Aorta (tissue), 5 donors: Measurements from ENCODE around the gene KANSL1L. TPM values are rescaled to one million over a fixed set of nuclear protein-coding genes. Genes with fewer than 3 reads are reported as not detected.
"Not testable (repeated sequence)": the region's sequence is repeated elsewhere in the genome, so short reads cannot be mapped to it uniquely, and the experiment has no call there.

Experiments used
- ATAC-seq: fragments of 200-7000 bp; cut with Tn5 transposase; one replicate; pipeline ENCODE4 v1.9.1; 2022; ENCODE audit warnings: moderate library complexity; ENCODE audit not compliant: low FRiP score
- DNase-seq, 2 donors: peaks; one replicate each; pipeline ENCODE4 v3.0.0-alpha.2; 2020
- H3K27ac ChIP-seq, 2 donors: one replicate each; pipeline ENCODE4 v1.5.1; 2013; ENCODE audit warnings: low read length in 2 of 2, mild to moderate bottlenecking in 2 of 2, moderate library complexity in 2 of 2, control low read depth in 1 of 2, inconsistent platforms in 1 of 2, low read depth in 1 of 2
- H3K27me3 ChIP-seq, 2 donors: one replicate each; pipeline ENCODE4 v1.6.1; 2013; ENCODE audit warnings: control low read depth in 1 of 2, low read length in 1 of 2, mild to moderate bottlenecking in 1 of 2, moderate library complexity in 1 of 2; ENCODE audit not compliant: insufficient read depth in 2 of 2, control insufficient read depth in 1 of 2
- H3K36me3 ChIP-seq, 2 donors: one replicate each; pipeline ENCODE4 v1.6.1; 2013; ENCODE audit warnings: control low read depth in 1 of 2, low read length in 1 of 2, mild to moderate bottlenecking in 1 of 2; ENCODE audit not compliant: insufficient read depth in 2 of 2, control insufficient read depth in 1 of 2
- H3K4me1 ChIP-seq, 2 donors: one replicate each; pipeline ENCODE4 v1.6.1; 2013; ENCODE audit warnings: low read length in 2 of 2, control low read depth in 1 of 2, mild to moderate bottlenecking in 1 of 2, moderate library complexity in 1 of 2; ENCODE audit not compliant: insufficient read depth in 2 of 2, control insufficient read depth in 1 of 2
- H3K4me3 ChIP-seq, 2 donors: one replicate each; pipeline ENCODE4 v1.5.1; 2013; ENCODE audit warnings: low read length in 2 of 2, control low read depth in 1 of 2, mild to moderate bottlenecking in 1 of 2
- H3K9me3 ChIP-seq: one replicate; pipeline ENCODE4 v1.6.1; 2013; ENCODE audit warnings: mild to moderate bottlenecking, low read length; ENCODE audit not compliant: control insufficient read depth
- WGBS, 2 donors: extraction: QIAGEN DNeasy Blood & Tissue Kit; methylation state at CpG; one replicate each; pipeline ENCODE4 v1.1.7; 2013; 5-methylcytosine and 5-hydroxymethylcytosine counted together
- intact Hi-C, 2 donors: fragments of 100-400 bp; cut with DNase I; formaldehyde crosslinking; loops; one replicate each; pipeline versions ENCODE4 v1.14.2 to v1.15.0; 2022
- polyA plus RNA-seq, 2 donors: library from polyadenylated mRNA; stranded (reverse); fragments of 200-250 nt; gene quantifications; one replicate each; pipeline ENCODE4 v1.2.3, GENCODE V29; 2013
- total RNA-seq, 2 donors: library from RNA; stranded (reverse); fragmentation: NEBNext Ultra II Directional; extraction: Animal tissue kit (Norgen Biotek cat#: 25700); gene quantifications; one replicate each; pipeline ENCODE4 v1.2.1, GENCODE V29; 2021
- donor health status: healthy with polysubstance abuse.
- donor health status: Bipolar disorder and iron deficiency.
- donor health status: DM: no; HTN: no; CAD: no.
- donor health status: DM: no; HTN: no; CAD: no.
- donor health status: DM: yes; HTN: yes; CAD: no.

Gene KANSL1L
- total and polyA plus RNA-seq, 4 donors, result 8.1 to 44.1 (median 29.4) TPM

DNA sequence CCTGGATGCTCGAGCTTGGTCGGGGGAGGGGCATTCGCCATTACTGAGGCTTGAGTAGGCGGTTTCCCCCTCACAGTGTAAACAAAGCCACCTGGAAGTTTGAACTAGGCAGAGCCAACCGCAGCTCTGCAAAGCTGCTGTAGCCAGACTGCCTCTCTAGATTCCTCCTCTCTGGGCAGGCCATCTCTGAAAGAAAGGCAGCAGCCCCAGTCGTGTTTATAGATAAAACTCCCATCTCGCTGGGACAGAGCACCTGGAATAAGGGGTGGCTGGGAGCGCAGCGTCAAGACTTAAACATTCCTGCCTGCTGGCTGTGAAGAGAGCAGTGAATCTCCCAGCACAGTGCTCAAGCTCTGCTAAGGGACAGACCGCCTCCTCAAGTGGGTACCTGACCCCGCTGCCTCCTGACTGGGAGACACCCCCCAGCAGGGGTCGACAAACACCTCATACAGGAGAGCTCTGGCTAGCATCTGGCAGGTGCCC lies 10.4 kb upstream of the KANSL1L start:
- ATAC-seq, H3K36me3 ChIP-seq, H3K4me1 ChIP-seq, DNase-seq, H3K4me3 ChIP-seq, H3K9me3 ChIP-seq, intact Hi-C loops, H3K27me3 ChIP-seq, H3K27ac ChIP-seq: not testable (repeated sequence)
- 78 to 82% methylated on average over 12 of the region's 12 CpGs for WGBS, 2 donors

DNA sequence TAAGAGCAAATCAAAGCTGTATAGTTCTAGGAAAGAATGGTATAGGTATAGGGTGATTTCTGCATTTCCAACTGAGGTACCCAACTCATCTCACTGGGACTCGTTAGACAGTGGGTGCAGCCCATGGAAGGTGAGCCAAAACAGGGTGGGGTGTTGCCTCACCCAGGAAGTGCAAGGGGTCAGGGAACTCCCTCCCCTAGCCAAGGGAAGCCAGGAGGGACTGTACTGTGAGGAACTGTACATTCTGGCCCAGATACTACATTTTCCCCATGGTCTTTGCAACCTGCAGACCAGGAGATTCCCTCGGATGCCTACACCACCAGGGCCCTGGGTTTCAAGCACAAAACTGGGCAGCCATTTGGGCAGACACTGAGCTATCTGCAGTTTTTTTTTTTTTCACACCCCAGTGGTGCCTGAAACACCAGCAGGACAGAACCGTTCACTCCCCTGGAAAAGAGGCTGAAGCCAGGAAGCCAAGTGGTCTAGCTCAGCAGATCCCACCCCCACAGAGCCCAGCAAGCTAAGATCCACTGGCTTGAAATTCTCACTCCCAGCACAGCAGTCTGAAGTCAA lies 9.9 kb upstream of the KANSL1L start:
- H3K9me3 ChIP-seq, H3K36me3 ChIP-seq, DNase-seq, H3K27ac ChIP-seq, H3K27me3 ChIP-seq, H3K4me3 ChIP-seq, intact Hi-C loops, H3K4me1 ChIP-seq, ATAC-seq: not testable (repeated sequence)
- 81 to 83% methylated on average over 3 of the region's 3 CpGs for WGBS, 2 donors

DNA sequence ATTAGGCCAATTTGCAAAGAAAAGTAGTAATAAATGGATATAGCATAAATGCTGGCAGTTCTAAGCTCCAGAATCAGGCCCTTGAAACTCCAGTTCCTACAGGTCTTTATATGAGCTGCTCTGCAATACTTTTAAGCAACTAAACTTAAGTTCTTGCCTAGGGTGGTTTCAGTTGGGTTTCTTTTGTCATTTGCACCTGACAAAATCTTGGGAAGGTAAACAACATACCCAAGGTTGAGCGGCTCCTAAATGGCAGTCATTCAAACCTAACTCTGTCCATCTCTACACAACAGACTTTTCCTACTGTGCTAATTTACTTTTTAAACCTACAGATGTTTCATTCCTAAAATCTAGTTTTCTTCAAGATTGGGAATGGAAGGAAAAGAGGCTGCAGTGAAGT lies 9.3 kb upstream of the KANSL1L start:
- Histone ChIP-seq H3K27me3 (no peaks in the 10 kb centered on the region), H3K9me3 (no peaks in the 10 kb centered on the region), H3K4me3 (no peak overlapping the region), H3K27ac (no peak overlapping the region), H3K4me1 (no peaks in the 10 kb centered on the region), H3K36me3 (peaks cover 2 to 3% of the 10 kb centered on the region in 2 donors)
- ATAC-seq (no peak), DNase-seq (no peak)
- 97 to 100% methylated on average over 1 of the region's 1 CpG for WGBS, 2 donors
- intact Hi-C loops, result no loop called here

DNA sequence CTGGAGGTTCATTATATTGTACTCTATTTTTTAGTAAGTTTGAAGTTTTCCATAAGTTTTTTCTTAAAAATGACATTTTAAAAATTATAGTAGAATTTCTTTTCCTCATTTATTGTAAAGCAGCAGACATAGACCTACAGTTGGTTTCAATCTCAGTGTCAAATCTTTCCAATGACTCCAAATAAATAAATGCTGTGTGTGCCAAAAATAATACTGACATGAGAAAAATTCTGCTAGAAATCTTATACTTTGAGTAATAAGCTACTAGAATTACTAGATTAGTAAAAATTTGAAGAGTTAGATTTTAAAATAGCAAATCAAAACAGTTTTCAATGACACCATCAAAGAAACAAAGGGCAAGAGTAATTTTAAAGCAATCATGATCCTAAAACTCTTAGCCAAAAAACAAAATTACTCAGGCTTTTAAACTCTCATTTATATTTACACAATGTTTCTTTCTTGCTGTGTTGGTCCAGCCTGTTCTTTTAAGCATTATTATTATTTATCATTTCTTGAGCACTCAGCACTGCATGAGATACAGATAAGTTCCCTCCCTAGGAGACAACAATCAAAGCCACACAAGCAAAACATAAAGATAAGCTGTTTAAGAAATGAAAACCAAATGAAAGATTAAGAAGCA lies 8.3 kb upstream of the KANSL1L start:
- intact Hi-C loops, result no loop called here
- peaks cover 0 to 3% of the 10 kb centered on the region in 2 donors for H3K36me3 ChIP-seq
- ATAC-seq, result no peak

DNA sequence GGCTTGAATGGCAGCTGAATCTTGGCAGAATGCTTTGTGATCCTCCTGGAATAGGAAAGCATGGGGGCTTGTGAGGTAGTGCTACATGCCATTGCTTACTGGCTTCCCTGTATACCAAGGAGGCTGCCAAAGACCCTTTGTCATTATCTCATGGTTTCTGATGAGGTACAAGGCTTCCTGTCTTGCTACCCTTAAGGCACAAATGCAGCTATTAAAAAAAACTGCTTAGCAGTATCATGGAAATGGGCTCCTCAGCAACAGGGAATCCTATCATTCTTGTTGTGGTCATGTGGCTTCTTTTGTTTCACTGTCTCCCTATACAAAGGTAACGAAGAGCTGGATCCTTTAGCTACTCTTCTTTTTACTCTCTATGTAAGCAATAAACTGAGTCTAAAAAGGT lies 6.6 kb upstream of the KANSL1L start:
- DNase-seq, result no peak
- ATAC-seq, result no peak
- no peaks in the 10 kb centered on the region for H3K4me1 ChIP-seq
- H3K9me3 ChIP-seq, result no peaks in the 10 kb centered on the region
- no peak overlapping the region for H3K4me3 ChIP-seq
- WGBS, 2 donors, result 97 to 99% methylated on average over 1 of the region's 1 CpG
- peaks cover 0 to 3% of the 10 kb centered on the region in 2 donors for H3K36me3 ChIP-seq
- H3K27me3 ChIP-seq, result no peaks in the 10 kb centered on the region
- H3K27ac ChIP-seq, result no peak overlapping the region
- intact Hi-C loops, result no loop called here

More for the DNA sequence above, 8.3 kb upstream of the KANSL1L start:
- H3K27me3 ChIP-seq, result no peaks in the 10 kb centered on the region
- no peaks in the 10 kb centered on the region for H3K9me3 ChIP-seq
- no peak overlapping the region for H3K27ac ChIP-seq
- no peak for DNase-seq
- H3K4me1 ChIP-seq, result no peaks in the 10 kb centered on the region
- H3K4me3 ChIP-seq, result no peak overlapping the region

DNA sequence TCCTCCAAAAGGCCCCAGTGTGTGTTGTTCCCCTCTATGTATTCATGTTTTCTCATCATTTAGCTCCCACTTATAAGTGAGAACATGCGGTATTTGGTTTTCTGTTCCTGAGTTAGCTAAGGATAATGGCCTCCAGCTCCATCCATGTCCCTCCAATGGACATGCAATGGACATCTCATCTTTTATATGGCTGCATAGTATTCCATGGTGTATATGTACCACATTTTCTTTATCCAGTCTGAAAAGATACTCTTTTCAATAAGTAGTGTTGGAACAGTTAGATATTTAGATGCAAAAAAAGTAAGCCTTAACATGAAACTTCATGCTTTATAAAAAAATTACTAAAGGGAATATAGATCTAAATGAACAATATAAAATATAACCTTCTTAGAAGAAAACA lies 5.9 kb upstream of the KANSL1L start:
- H3K4me3 ChIP-seq, H3K9me3 ChIP-seq, H3K27me3 ChIP-seq, H3K36me3 ChIP-seq, H3K4me1 ChIP-seq, intact Hi-C loops, H3K27ac ChIP-seq, ATAC-seq, DNase-seq: not testable (repeated sequence)
- WGBS, 2 donors, result 96 to 100% methylated on average over 1 of the region's 1 CpG

DNA sequence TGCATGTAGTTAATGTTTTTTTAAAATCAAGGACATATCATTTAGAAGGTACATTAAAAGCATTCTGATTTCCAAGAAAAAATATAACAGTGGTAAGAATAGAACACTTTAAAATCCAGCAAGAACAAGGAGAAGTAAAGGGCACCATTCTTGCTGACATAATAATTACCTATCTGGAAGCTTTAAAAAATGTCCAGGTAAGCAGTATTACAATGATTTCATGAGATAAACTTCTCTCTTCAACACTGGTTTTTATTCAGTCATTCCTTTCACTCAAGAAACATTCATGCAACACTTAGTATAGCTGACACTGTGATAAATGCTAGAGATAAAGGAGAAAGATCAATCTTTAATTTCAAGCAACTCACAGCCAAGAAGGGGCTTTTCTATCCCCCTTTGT lies 2.9 kb upstream of the KANSL1L start:
- Histone ChIP-seq H3K36me3 (peaks cover 0 to 3% of the 10 kb centered on the region in 2 donors), H3K27me3 (no peaks in the 10 kb centered on the region), H3K4me3 (no peak overlapping the region), H3K9me3 (no peaks in the 10 kb centered on the region), H3K4me1 (no peaks in the 10 kb centered on the region), H3K27ac (no peak overlapping the region)
- no peak for ATAC-seq
- DNase-seq, result no peak
- intact Hi-C loops, result loop anchor here in 1 of 2 donors (5.0 kb wide), 1 partner anchor 48 kb away; no protein-coding TSS in a partner anchor

DNA sequence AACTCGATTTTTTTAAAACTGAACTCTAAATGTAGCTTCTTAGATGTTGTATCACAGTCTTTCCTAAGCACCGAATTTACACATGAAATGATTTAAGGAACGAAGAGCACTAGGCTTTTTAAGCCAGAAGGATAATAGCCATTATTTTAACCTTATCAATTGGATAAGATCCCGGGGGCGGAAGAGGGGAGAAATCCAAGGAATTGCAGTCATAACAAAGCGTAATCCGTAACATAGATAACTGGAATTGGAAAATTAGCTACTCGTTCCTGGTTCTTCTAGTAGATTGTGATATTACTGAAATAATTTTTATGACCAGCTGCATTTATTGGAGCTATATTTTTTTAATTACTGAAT lies 988 bp upstream of the KANSL1L start:
- H3K27me3 ChIP-seq, result no peaks in the 10 kb centered on the region
- no peaks in the 10 kb centered on the region for H3K9me3 ChIP-seq
- no peaks in the 10 kb centered on the region for H3K4me1 ChIP-seq
- intact Hi-C loops, result loop anchor here in 1 of 2 donors (5.0 kb wide), 1 partner anchor 50 kb away; no protein-coding TSS in a partner anchor
- ATAC-seq (no peak), DNase-seq (no peak)
- 1 to 3% methylated on average over 8 of the region's 8 CpGs for WGBS, 2 donors
- peak overlapping the region; percentile 38 to 96 for H3K4me3 ChIP-seq
- H3K27ac ChIP-seq, result peak overlapping the region; percentile 74 to 77
- no peaks in the 10 kb centered on the region for H3K36me3 ChIP-seq
